HG02870 (cell line): ENCODE results near the gene TSPAN9.

Experiments
- ATAC-seq: cut with Tn5 transposase; IDR thresholded peaks from one replicate; pipeline ENCODE4 v1.9.1; 2021; ENCODE audit warnings: mild to moderate bottlenecking, moderate library complexity; ENCODE audit not compliant: unreplicated experiment

The TSPAN9 gene

GRCh38 chr12:3326850-3327780, 249.9 kb downstream of the TSPAN9 start:
- ATAC-seq, result no peak

GRCh38 chr12:3328081-3328480, 250.9 kb downstream of the TSPAN9 start:
- no peak for ATAC-seq

- no peak for ATAC-seq
These were observed 251.4 kb downstream of the TSPAN9 start for GRCh38 chr12:3328571-3328970.

DNA sequence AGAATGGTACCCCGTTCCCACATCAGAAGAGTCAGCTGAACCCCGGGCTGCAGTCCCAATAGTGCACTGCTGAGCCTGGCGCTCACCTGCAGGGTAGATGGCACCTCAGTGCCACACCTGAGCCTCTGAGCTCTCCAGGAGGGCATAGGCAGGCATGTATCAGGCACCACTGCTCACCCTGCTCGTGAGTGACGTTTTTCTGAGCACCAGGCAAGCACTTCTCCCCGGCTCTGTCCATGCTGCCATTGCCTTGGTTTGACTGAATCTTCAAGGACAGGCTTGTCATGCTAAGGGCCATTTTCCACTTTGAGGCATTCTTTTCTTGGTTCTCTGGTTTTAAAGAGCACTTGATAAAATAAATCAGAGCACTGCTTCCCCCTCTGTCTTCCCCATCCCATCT, 252.2 kb downstream of the TSPAN9 start:
- ATAC-seq, result no peak

- no peak for ATAC-seq
These were observed 253.9 kb downstream of the TSPAN9 start for GRCh38 chr12:3330976-3331510.

DNA sequence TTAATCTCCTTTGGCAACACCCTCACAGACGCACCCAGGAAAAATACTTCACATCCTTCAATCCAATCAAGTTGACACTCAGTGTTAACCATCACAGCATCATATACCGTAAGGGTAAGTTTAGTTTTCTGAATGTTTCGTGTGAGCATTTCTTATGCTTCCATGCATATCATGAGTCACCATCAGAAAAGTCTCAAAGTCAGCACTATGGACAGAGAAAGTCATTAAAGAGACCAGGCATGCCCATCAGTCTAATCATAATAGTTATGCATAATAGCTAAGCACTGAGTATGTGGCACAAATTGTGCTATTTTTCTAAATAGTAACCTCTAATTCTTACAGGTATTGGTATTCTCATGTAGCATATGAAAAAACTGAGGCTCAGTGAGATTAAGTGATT, 255.0 kb downstream of the TSPAN9 start:
- ATAC-seq, result no peak

GRCh38 chr12:3333583-3333982, 256.4 kb downstream of the TSPAN9 start:
- no peak for ATAC-seq

DNA sequence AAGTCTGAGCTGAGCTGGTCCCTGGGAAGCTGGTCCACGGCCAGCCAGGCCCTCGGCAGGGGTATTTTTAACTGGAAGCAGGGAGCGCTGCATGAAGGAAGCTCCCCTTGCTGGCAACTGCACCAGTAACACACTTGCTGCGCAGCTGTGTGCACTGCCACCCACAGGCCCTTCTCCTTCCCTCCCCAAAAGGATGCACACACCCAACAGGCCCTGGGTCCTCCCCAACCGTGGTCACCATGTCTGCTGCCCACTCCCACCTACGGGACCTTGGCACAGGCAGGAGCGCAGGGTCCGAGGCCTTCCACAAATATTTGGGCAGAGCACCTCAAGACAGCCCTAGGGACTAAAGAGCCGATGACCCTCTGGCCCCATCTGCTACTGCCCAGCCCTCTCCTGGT, 256.8 kb downstream of the TSPAN9 start:
- no peak for ATAC-seq

DNA sequence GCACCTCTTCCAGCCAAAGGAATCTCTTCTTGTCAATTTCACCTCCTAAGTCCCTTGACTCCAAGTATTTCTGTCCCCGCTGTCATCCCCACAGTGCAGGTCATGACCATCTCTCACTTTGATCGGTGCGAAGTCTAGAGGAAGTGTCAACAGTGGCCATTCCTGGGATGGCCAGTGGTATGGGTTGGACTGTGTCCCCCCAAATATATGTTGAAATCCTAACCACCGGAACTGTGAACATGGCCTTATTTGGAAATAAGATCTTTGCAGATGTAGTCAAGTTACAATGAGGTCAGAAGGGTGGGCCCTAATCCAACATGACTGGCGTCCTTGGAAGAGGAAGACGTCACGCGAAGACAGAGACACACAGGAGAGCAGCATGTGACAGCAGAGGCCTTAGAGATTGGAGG, 257.9 kb downstream of the TSPAN9 start:
- no peak for ATAC-seq
